WTC11 (cell line): ENCODE results near the gene PROCA1. TPM values are rescaled to one million over a fixed set of nuclear protein-coding genes. Genes with fewer than 3 reads are reported as not detected.

Experiments
- AFF4 ChIP-seq: sonication (generic); formaldehyde crosslinking; IDR thresholded peaks from 2 replicates; pipeline ENCODE4 v1.8.1; 2023; ENCODE audit warnings: mild to moderate bottlenecking, missing genetic modification reagents, borderline replicate concordance
- ATF2 ChIP-seq: sonication (generic); formaldehyde crosslinking; IDR thresholded peaks from 2 replicates; pipeline ENCODE4 v1.8.1; 2022; ENCODE audit warnings: low read depth, missing genetic modification reagents, borderline replicate concordance
- ATF6 ChIP-seq: sonication (generic); formaldehyde crosslinking; IDR thresholded peaks from 2 replicates; pipeline ENCODE4 v1.8.1; 2023; ENCODE audit warnings: mild to moderate bottlenecking, missing genetic modification reagents
- CBFB ChIP-seq: sonication (generic); formaldehyde crosslinking; IDR thresholded peaks from 2 replicates; pipeline ENCODE4 v1.8.1; 2022; ENCODE audit warnings: mild to moderate bottlenecking, low read depth, missing genetic modification reagents
- ERG ChIP-seq: fragments of 250-450 bp; sonication (Bioruptor Pico); IDR thresholded peaks from 2 replicates; pipeline ENCODE4 v1.8.0; 2021; ENCODE audit warnings: mild to moderate bottlenecking
- ETV6 ChIP-seq: sonication (generic); formaldehyde crosslinking; IDR thresholded peaks from 2 replicates; pipeline ENCODE4 v1.8.1; 2022; ENCODE audit warnings: mild to moderate bottlenecking, missing genetic modification reagents
- FOXP1 ChIP-seq: sonication (generic); formaldehyde crosslinking; IDR thresholded peaks from 2 replicates; pipeline ENCODE4 v1.8.0; 2022; ENCODE audit warnings: missing genetic modification reagents, mild to moderate bottlenecking, moderate library complexity, borderline replicate concordance
- FOXP4 ChIP-seq: sonication (generic); formaldehyde crosslinking; IDR thresholded peaks from 2 replicates; pipeline ENCODE4 v1.8.0; 2022; ENCODE audit warnings: mild to moderate bottlenecking, missing genetic modification reagents
- MLX ChIP-seq: sonication (generic); formaldehyde crosslinking; IDR thresholded peaks from 2 replicates; pipeline ENCODE4 v1.8.1; 2023; ENCODE audit warnings: mild to moderate bottlenecking, missing genetic modification reagents, moderate library complexity
- NFATC4 ChIP-seq: fragments of 250-450 bp; sonication (Bioruptor Pico); IDR thresholded peaks from 2 replicates; pipeline ENCODE4 v1.9.0; 2021; ENCODE audit warnings: mild to moderate bottlenecking
- NFYB ChIP-seq: sonication (generic); formaldehyde crosslinking; conservative IDR thresholded peaks from 2 replicates; pipeline ENCODE4 v1.8.0; 2022; ENCODE audit warnings: low read depth, missing genetic modification reagents
- RORB ChIP-seq: fragments of 250-450 bp; sonication (Bioruptor Pico); IDR thresholded peaks from 2 replicates; pipeline ENCODE4 v1.9.0; 2021; ENCODE audit warnings: mild to moderate bottlenecking
- TEAD1 ChIP-seq: sonication (generic); formaldehyde crosslinking; IDR thresholded peaks from 2 replicates; pipeline ENCODE4 v1.8.0; 2022; ENCODE audit warnings: mild to moderate bottlenecking, missing genetic modification reagents
- ZBTB21 ChIP-seq: sonication (generic); formaldehyde crosslinking; IDR thresholded peaks from 2 replicates; pipeline ENCODE4 v1.8.1; 2023; ENCODE audit warnings: mild to moderate bottlenecking, missing genetic modification reagents, borderline replicate concordance
- ZBTB43 ChIP-seq: sonication (generic); formaldehyde crosslinking; IDR thresholded peaks from 2 replicates; pipeline ENCODE4 v1.8.1; 2023; ENCODE audit warnings: mild to moderate bottlenecking, missing genetic modification reagents
- ZNF281 ChIP-seq: sonication (generic); formaldehyde crosslinking; IDR thresholded peaks from 2 replicates; pipeline ENCODE4 v1.8.0; 2023; ENCODE audit warnings: mild to moderate bottlenecking, missing genetic modification reagents
- ZNF423 ChIP-seq: fragments of 250-450 bp; sonication (Bioruptor Pico); IDR thresholded peaks from 2 replicates; pipeline ENCODE4 v2.1.2; 2022; ENCODE audit warnings: mild to moderate bottlenecking, moderate library complexity
- total RNA-seq: library from RNA; stranded (reverse); gene quantifications from 3 replicates; pipeline ENCODE4 v1.2.3, GENCODE V29; 2021

Gene PROCA1
- total RNA-seq, 1 experiment from 2014 or later = 28.4 TPM

- TF ChIP-seq AFF4 = 0 out of 2 replicates have a peak, but pooled peaks have one; percentile 2
- peak; percentile 99 for TF ChIP-seq ZBTB21 (CRISPR knock-in tag)
- no peak for TF ChIP-seq ZBTB43 (CRISPR knock-in tag)
- TF ChIP-seq FOXP4 (CRISPR knock-in tag) = peak; percentile 4; the same call in 1 of the 2 replicates
- TF ChIP-seq ZNF423 (CRISPR knock-in tag) = no peak
- TF ChIP-seq FOXP1 (CRISPR knock-in tag) = peak; percentile 63; the same call in 1 of the 2 replicates
- no peak for TF ChIP-seq NFATC4 (CRISPR knock-in tag)
- 0 out of 2 replicates have a peak, but pooled peaks have one; percentile 28 for TF ChIP-seq ZNF281 (CRISPR knock-in tag)
- no peak for TF ChIP-seq ATF2
- no peak for TF ChIP-seq ATF6
- no peak for TF ChIP-seq NFYB (CRISPR knock-in tag)
- peak; percentile 82; the same call in 1 of the 2 replicates for TF ChIP-seq TEAD1 (CRISPR knock-in tag)
- no peak for TF ChIP-seq RORB (CRISPR knock-in tag)
- TF ChIP-seq CBFB = no peak
- peak; percentile 11; the same call in 1 of the 2 replicates for TF ChIP-seq ETV6 (CRISPR knock-in tag)
- TF ChIP-seq MLX (CRISPR knock-in tag) = 0 out of 2 replicates have a peak, but pooled peaks have one; percentile 15
- peak; percentile 62; the same call in 1 of the 2 replicates for TF ChIP-seq ERG (CRISPR knock-in tag)
These were observed 32.6 kb upstream of the PROCA1 start (continued) for GRCh38 chr17:28744104-28744971.
